GM18520 (cell line): Measurements from ENCODE around the gene HIBADH.
"Not testable (repeated sequence)": the region's sequence is repeated elsewhere in the genome, so short reads cannot be mapped to it uniquely, and the experiment has no call there.

ENCODE experiments used
- ATAC-seq: cut with Tn5 transposase; IDR thresholded peaks from one replicate; pipeline ENCODE4 v1.9.1; 2021; ENCODE audit not compliant: unreplicated experiment

The HIBADH gene

GRCh38 chr7:27511370-27511769 is 151.3 kb downstream of the HIBADH start:
- ATAC-seq = not testable (repeated sequence)

- ATAC-seq = no peak
These were observed 152.1 kb downstream of the HIBADH start for GRCh38 chr7:27510541-27510940.

- ATAC-seq = not testable (repeated sequence)
These were observed 160.8 kb downstream of the HIBADH start for GRCh38 chr7:27501879-27502278.

- no peak for ATAC-seq
These were observed 161.7 kb downstream of the HIBADH start for GRCh38 chr7:27501001-27501400.

- ATAC-seq = no peak
These were observed 170.5 kb downstream of the HIBADH start for GRCh38 chr7:27492224-27492623.

- ATAC-seq = no peak
These were observed 171.1 kb downstream of the HIBADH start for GRCh38 chr7:27491534-27491933.

GRCh38 chr7:27487509-27487908 is 175.2 kb downstream of the HIBADH start:
- no peak for ATAC-seq

GRCh38 chr7:27484451-27484850 is 178.2 kb downstream of the HIBADH start:
- ATAC-seq = no peak

GRCh38 chr7:27482219-27482618 is 180.5 kb downstream of the HIBADH start:
- no peak for ATAC-seq

GRCh38 chr7:27478556-27478955 is 184.1 kb downstream of the HIBADH start:
- no peak for ATAC-seq

- no peak for ATAC-seq
These were observed 184.6 kb downstream of the HIBADH start for GRCh38 chr7:27478084-27478483.

- ATAC-seq = no peak
These were observed 186.2 kb downstream of the HIBADH start for GRCh38 chr7:27476493-27476892.
